ENCODE measurements around the gene FER.

The FER gene

DNA sequence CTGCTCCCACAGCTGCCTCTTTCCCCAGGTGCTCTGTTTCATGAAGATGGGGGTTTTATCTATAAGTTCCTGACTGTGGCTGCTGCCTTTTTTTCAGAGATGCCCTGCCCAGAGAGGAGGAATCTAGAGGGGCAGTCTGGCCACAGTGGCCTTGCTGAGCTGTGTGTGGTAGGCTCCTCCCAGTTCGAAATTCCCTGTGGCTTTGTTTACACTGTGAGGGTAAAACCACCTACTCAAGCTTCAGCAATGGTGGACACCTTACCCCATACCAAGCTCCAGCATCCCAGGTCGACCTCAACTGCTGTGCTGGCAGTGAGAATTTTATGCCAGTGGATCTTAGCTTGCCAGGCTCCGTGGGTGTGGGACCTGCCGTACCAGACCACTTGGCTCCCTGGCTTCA, 250.0 kb downstream of the FER start:
- Histone ChIP-seq H3K9ac (ENCODE audit: low read length) (no peak overlapping the region), H2AFZ (ENCODE audit: low read length) (no peak overlapping the region), H3F3A (ENCODE audit: insufficient read depth, low read length) (no peaks in the 10 kb centered on the region), H3K36me3 (ENCODE audit: insufficient read depth, low read length) (no peaks in the 10 kb centered on the region), H3K27me3 (ENCODE audit: insufficient read depth, low read length) (no peaks in the 10 kb centered on the region), H3K4me1 (ENCODE audit: insufficient read depth, low read length, severe bottlenecking) (no peaks in the 10 kb centered on the region), H3K4me3 (ENCODE audit: low read depth, low read length, poor library complexity, severe bottlenecking) (no peak overlapping the region), H3K9me3 (ENCODE audit: low read length) (no peaks in the 10 kb centered on the region), H4K20me1 (ENCODE audit: insufficient read depth, low read length) (no peaks in the 10 kb centered on the region), H3K79me2 (ENCODE audit: insufficient read depth, low read length) (no peaks in the 10 kb centered on the region), H3K27ac (ENCODE audit: low read depth, low read length, poor library complexity, severe bottlenecking) (no peak overlapping the region), H3K9me2 (ENCODE audit: low read depth, low read length) (no peaks in the 10 kb centered on the region), H3K4me2 (ENCODE audit: low read length) (no peak overlapping the region)
- no peak for TF ChIP-seq EZH2 (IDR thresholded peaks at IDR 0.05; ENCODE audit: borderline replicate concordance, low read length)
- TF ChIP-seq CTCF (IDR thresholded peaks at IDR 0.05; ENCODE audit: low read length) = no peak

- no peaks in the 10 kb centered on the region for H3K27me3 ChIP-seq (ENCODE audit: insufficient read depth, low read length)
- no peaks in the 10 kb centered on the region for H3K4me1 ChIP-seq (ENCODE audit: insufficient read depth, low read length, severe bottlenecking)
- H3K27ac ChIP-seq (ENCODE audit: low read depth, low read length, poor library complexity, severe bottlenecking) = no peak overlapping the region
- no peaks in the 10 kb centered on the region for H4K20me1 ChIP-seq (ENCODE audit: insufficient read depth, low read length)
- no peak overlapping the region for H3K4me2 ChIP-seq (ENCODE audit: low read length)
- H3K79me2 ChIP-seq (ENCODE audit: insufficient read depth, low read length) = no peaks in the 10 kb centered on the region
- TF ChIP-seq CTCF (IDR thresholded peaks at IDR 0.05; ENCODE audit: low read length) (no peak), EZH2 (IDR thresholded peaks at IDR 0.05; ENCODE audit: borderline replicate concordance, low read length) (no peak)
- no peak overlapping the region for H3K4me3 ChIP-seq (ENCODE audit: low read depth, low read length, poor library complexity, severe bottlenecking)
- no peak overlapping the region for H2AFZ ChIP-seq (ENCODE audit: low read length)
- no peaks in the 10 kb centered on the region for H3F3A ChIP-seq (ENCODE audit: insufficient read depth, low read length)
- no peaks in the 10 kb centered on the region for H3K9me3 ChIP-seq (ENCODE audit: low read length)
- no peaks in the 10 kb centered on the region for H3K9me2 ChIP-seq (ENCODE audit: low read depth, low read length)
- H3K9ac ChIP-seq (ENCODE audit: low read length) = no peak overlapping the region
- H3K36me3 ChIP-seq (ENCODE audit: insufficient read depth, low read length) = no peaks in the 10 kb centered on the region
These were observed 250.5 kb downstream of the FER start for GRCh38 chr5:108998216-108998615.

GRCh38 chr5:109003928-109004327, 256.2 kb downstream of the FER start:
- no peak overlapping the region for H3K27ac ChIP-seq (ENCODE audit: low read depth, low read length, poor library complexity, severe bottlenecking)
- no peaks in the 10 kb centered on the region for H3K4me1 ChIP-seq (ENCODE audit: insufficient read depth, low read length, severe bottlenecking)
- no peaks in the 10 kb centered on the region for H3K36me3 ChIP-seq (ENCODE audit: insufficient read depth, low read length)
- H3K79me2 ChIP-seq (ENCODE audit: insufficient read depth, low read length) = no peaks in the 10 kb centered on the region
- no peak overlapping the region for H2AFZ ChIP-seq (ENCODE audit: low read length)
- no peak for TF ChIP-seq CTCF (IDR thresholded peaks at IDR 0.05; ENCODE audit: low read length)
- TF ChIP-seq EZH2 (IDR thresholded peaks at IDR 0.05; ENCODE audit: borderline replicate concordance, low read length) = no peak
- H3K4me2 ChIP-seq (ENCODE audit: low read length) = no peak overlapping the region
- no peaks in the 10 kb centered on the region for H3K27me3 ChIP-seq (ENCODE audit: insufficient read depth, low read length)
- no peaks in the 10 kb centered on the region for H3K9me2 ChIP-seq (ENCODE audit: low read depth, low read length)
- no peak overlapping the region for H3K9ac ChIP-seq (ENCODE audit: low read length)
- no peaks in the 10 kb centered on the region for H3K9me3 ChIP-seq (ENCODE audit: low read length)
- no peaks in the 10 kb centered on the region for H4K20me1 ChIP-seq (ENCODE audit: insufficient read depth, low read length)
- H3K4me3 ChIP-seq (ENCODE audit: low read depth, low read length, poor library complexity, severe bottlenecking) = no peak overlapping the region
- H3F3A ChIP-seq (ENCODE audit: insufficient read depth, low read length) = no peaks in the 10 kb centered on the region
